Mesendoderm (in vitro differentiated cells): ENCODE results near the gene NEDD4L.

Experiments
- DNase-seq: peaks from one replicate; pipeline ENCODE4 v3.0.0; 2013
- H2AK5ac ChIP-seq: 2 replicates; pipeline ENCODE4 v1.6.1; 2013; ENCODE audit warnings: low read length, inconsistent platforms
- H2BK120ac ChIP-seq: 2 replicates; pipeline ENCODE4 v1.6.1; 2013; ENCODE audit warnings: low read depth, mild to moderate bottlenecking, low read length, moderate library complexity, mixed read lengths
- H2BK15ac ChIP-seq: replicated peaks from 2 replicates; pipeline ENCODE4 v1.6.1; 2013; ENCODE audit warnings: low read depth, mild to moderate bottlenecking, moderate library complexity
- H2BK5ac ChIP-seq: 2 replicates; pipeline ENCODE4 v1.6.1; 2013; ENCODE audit warnings: low read length, inconsistent platforms
- H3K18ac ChIP-seq: 2 replicates; pipeline ENCODE4 v1.6.1; 2013; ENCODE audit warnings: mild to moderate bottlenecking, low read length, mixed read lengths
- H3K23ac ChIP-seq: one replicate; pipeline ENCODE4 v1.6.1; 2013; ENCODE audit warnings: low read length
- H3K27ac ChIP-seq: 2 replicates; pipeline ENCODE4 v1.5.1; 2013; ENCODE audit warnings: low read depth, mild to moderate bottlenecking, inconsistent platforms, low read length, moderate library complexity
- H3K27me3 ChIP-seq: 2 replicates; pipeline ENCODE4 v1.6.1; 2013; ENCODE audit warnings: low read length, control low read depth, mild to moderate bottlenecking, inconsistent platforms; ENCODE audit not compliant: insufficient read depth, poor library complexity
- H3K36me3 ChIP-seq: 2 replicates; pipeline ENCODE4 v1.6.1; 2013; ENCODE audit warnings: low read length, inconsistent platforms; ENCODE audit not compliant: control insufficient read depth, insufficient read depth
- H3K4ac ChIP-seq: one replicate; pipeline ENCODE4 v1.6.1; 2013; ENCODE audit warnings: low read depth, mild to moderate bottlenecking, low read length, moderate library complexity
- H3K4me1 ChIP-seq: 2 replicates; pipeline ENCODE4 v1.6.1; 2013; ENCODE audit warnings: low read depth, low read length, inconsistent platforms; ENCODE audit not compliant: control insufficient read depth
- H3K4me2 ChIP-seq: 2 replicates; pipeline ENCODE4 v1.6.1; 2013; ENCODE audit warnings: low read length
- H3K4me3 ChIP-seq: 2 replicates; pipeline ENCODE4 v1.5.1; 2013; ENCODE audit warnings: mild to moderate bottlenecking, low read length
- H3K56ac ChIP-seq: one replicate; pipeline ENCODE4 v1.6.1; 2013; ENCODE audit warnings: low read length
- H3K79me1 ChIP-seq: 2 replicates; pipeline ENCODE4 v1.6.1; 2013; ENCODE audit warnings: low read length, inconsistent platforms
- H3K79me2 ChIP-seq: 2 replicates; pipeline ENCODE4 v1.6.1; 2013; ENCODE audit warnings: mild to moderate bottlenecking, low read length; ENCODE audit not compliant: control insufficient read depth, insufficient read depth
- H3K9ac ChIP-seq: 2 replicates; pipeline ENCODE4 v1.6.1; 2013; ENCODE audit warnings: low read length, inconsistent platforms
- H4K5ac ChIP-seq: one replicate; pipeline ENCODE4 v1.6.1; 2013; ENCODE audit warnings: low read length
- H4K8ac ChIP-seq: one replicate; pipeline ENCODE4 v1.6.1; 2013; ENCODE audit warnings: low read depth, mild to moderate bottlenecking, control low read depth, low read length, moderate library complexity
- WGBS: extraction: QIAGEN DNeasy Blood & Tissue Kit; methylation state at CpG from one replicate; pipeline ENCODE4 v1.1.7; 2013; ENCODE audit warnings: low lambda C conversion rate, missing lambda C conversion rate; ENCODE audit not compliant: insufficient coverage; ENCODE audit errors: extremely low coverage; 5-methylcytosine and 5-hydroxymethylcytosine counted together

NEDD4L gene

DNA sequence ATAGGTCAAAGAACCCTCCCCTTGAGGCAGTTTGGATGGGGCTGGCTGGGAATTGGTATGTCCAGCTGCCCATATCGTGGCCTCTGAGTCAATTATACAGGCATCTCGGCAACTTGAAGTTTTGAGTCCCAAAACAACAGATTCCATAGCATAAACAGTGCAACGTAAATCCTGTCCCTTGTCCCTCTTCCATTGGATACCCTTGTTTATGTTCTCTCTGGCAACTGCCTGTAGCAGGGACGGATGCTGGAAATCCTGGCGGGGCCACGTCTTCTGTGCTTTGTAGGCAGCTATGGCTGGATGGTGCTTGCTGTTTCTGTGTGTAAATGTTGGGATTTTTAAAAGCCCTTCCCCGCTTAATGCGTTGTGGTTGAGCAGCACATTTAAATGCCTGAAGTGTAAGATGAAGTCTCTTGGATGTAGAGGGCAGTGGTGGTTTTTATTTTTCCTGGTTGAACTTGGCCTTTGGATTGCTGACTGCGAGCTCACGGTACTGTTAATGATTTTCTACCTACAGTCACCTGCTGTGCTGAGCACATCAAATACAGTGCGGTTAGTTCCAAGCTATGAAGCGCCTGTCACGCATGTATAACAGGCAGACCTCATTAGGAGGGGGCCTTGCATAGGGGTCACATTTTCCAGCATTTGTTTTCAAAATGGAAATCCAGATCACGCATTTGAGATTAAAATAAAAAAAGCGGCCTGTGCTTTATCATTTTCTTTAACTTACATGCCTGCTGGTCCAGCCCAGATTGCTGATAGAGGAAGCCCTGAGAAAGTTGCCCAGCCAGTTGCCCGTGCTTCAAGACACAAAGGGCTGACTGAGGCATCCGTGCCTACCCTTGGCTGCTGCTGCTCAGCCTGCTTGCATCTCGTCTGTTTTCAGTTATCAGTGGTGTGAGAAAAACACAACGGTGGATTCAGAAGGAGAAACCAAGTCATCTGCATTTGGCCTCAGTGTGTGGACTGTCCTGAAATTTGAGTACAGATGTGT is 84.7 kb downstream of the NEDD4L start:
- Histone ChIP-seq H3K27me3 (no peaks in the 10 kb centered on the region), H3K79me1 (peaks cover 27% of the 10 kb centered on the region), H2AK5ac (no peak overlapping the region), H3K4me1 (no peaks in the 10 kb centered on the region), H3K56ac (no peak overlapping the region), H3K36me3 (no peaks in the 10 kb centered on the region), H3K4me3 (no peak overlapping the region), H2BK5ac (no peak overlapping the region), H3K79me2 (peaks cover 28% of the 10 kb centered on the region), H3K9ac (no peak overlapping the region), H2BK15ac (no peak overlapping the region), H3K27ac (no peak overlapping the region), H3K18ac (no peak overlapping the region), H2BK120ac (no peak overlapping the region), H3K4me2 (no peak overlapping the region), H3K4ac (no peak overlapping the region), H3K23ac (no peak overlapping the region), H4K5ac (no peak overlapping the region), H4K8ac (no peak overlapping the region)
- no peak for DNase-seq
- WGBS: no CpG with 5 or more reads among the region's 19 CpGs

- Histone ChIP-seq H3K9ac (no peak overlapping the region), H3K4me2 (no peak overlapping the region), H3K4me3 (no peak overlapping the region), H3K36me3 (no peaks in the 10 kb centered on the region), H3K4ac (no peak overlapping the region), H3K79me1 (peaks cover 22% of the 10 kb centered on the region), H3K18ac (no peak overlapping the region), H2BK120ac (no peak overlapping the region), H3K79me2 (peaks cover 25% of the 10 kb centered on the region), H3K23ac (no peak overlapping the region), H3K4me1 (peaks cover 3% of the 10 kb centered on the region), H4K8ac (no peak overlapping the region), H3K27me3 (no peaks in the 10 kb centered on the region), H3K27ac (no peak overlapping the region), H2AK5ac (no peak overlapping the region), H4K5ac (no peak overlapping the region), H2BK5ac (no peak overlapping the region), H3K56ac (no peak overlapping the region), H2BK15ac (no peak overlapping the region)
- WGBS: no CpG with 5 or more reads among the region's 8 CpGs
- DNase-seq: no peak
These were observed 88.7 kb downstream of the NEDD4L start for GRCh38 chr18:58132595-58133261.

DNA sequence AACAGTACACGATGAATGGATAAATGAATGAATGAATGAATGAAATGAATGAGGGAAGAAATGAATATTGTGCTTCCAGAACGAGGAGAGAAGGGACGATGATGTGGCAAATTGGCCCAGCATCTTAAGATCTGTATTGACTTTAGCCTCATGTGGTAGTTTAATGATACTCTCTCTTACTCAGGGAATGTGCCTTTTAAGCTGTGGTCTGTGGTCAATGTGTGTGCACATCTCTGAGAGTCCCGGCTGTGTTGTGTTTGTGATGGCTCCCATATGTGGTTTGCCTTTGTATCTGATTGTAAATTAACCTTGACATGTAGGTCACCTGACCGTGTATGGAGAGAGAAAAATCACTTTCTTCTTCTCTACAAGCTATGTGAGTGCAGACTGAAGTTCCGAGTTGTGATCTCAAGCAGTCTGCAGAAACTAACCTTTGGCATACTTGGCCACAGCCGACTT is 91.2 kb downstream of the NEDD4L start:
- H2BK5ac ChIP-seq: no peak overlapping the region
- no peak overlapping the region for H3K9ac ChIP-seq
- H2BK120ac ChIP-seq: no peak overlapping the region
- no peak overlapping the region for H3K4me2 ChIP-seq
- H3K4me1 ChIP-seq: peaks cover 5% of the 10 kb centered on the region
- no peaks in the 10 kb centered on the region for H3K27me3 ChIP-seq
- H2BK15ac ChIP-seq: no peak overlapping the region
- H3K18ac ChIP-seq: no peak overlapping the region
- H3K4ac ChIP-seq: no peak overlapping the region
- no peak overlapping the region for H4K5ac ChIP-seq
- no peak overlapping the region for H2AK5ac ChIP-seq
- H3K27ac ChIP-seq: no peak overlapping the region
- peaks cover 24% of the 10 kb centered on the region for H3K79me2 ChIP-seq
- 100% methylated on average over 2 of the region's 7 CpGs for WGBS
- no peak overlapping the region for H4K8ac ChIP-seq
- H3K36me3 ChIP-seq: no peaks in the 10 kb centered on the region
- no peak overlapping the region for H3K23ac ChIP-seq
- peaks cover 22% of the 10 kb centered on the region for H3K79me1 ChIP-seq
- H3K56ac ChIP-seq: no peak overlapping the region
- H3K4me3 ChIP-seq: no peak overlapping the region
- no peak for DNase-seq

DNA sequence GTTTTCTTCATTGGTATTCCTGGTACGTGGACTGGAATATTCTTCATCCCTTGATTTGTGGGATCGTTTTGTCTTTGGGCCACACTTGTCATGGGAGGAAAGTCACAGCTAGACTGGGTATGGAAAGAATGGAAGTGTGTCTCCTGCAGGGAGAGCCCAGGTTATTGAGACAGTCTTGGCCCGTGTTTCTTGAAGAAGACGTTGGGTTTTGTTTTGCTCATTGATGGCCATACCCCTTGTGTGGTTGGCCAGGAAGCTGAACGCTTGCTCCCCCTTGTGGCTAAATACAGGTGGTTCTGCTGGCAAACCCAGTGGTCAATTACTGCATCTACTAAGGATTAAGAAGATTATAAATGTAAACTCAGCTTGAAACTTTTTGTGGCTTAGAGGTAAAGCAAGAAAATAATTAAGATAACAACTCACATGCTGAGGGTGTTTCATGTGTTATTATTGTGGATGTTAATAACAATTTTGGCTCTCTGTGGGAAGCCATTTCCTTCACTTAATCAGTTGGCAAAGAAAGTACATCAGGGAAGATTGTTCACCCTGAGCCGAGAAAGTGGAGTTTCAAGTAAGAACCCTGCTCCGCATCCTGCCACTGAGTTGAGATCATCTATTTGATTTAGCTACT is 91.8 kb downstream of the NEDD4L start:
- H3K36me3 ChIP-seq: no peaks in the 10 kb centered on the region
- no peak overlapping the region for H2AK5ac ChIP-seq
- no peak overlapping the region for H3K27ac ChIP-seq
- no peak overlapping the region for H2BK5ac ChIP-seq
- H3K4me1 ChIP-seq: peaks cover 5% of the 10 kb centered on the region
- no peak overlapping the region for H3K18ac ChIP-seq
- H3K4ac ChIP-seq: no peak overlapping the region
- no peaks in the 10 kb centered on the region for H3K27me3 ChIP-seq
- WGBS: no CpG with 5 or more reads among the region's 7 CpGs
- peaks cover 22% of the 10 kb centered on the region for H3K79me1 ChIP-seq
- H4K5ac ChIP-seq: no peak overlapping the region
- no peak overlapping the region for H2BK120ac ChIP-seq
- no peak overlapping the region for H3K4me3 ChIP-seq
- DNase-seq: peak; percentile 89
- H3K79me2 ChIP-seq: peaks cover 24% of the 10 kb centered on the region
- H3K23ac ChIP-seq: no peak overlapping the region
- no peak overlapping the region for H2BK15ac ChIP-seq
- no peak overlapping the region for H4K8ac ChIP-seq
- H3K9ac ChIP-seq: no peak overlapping the region
- no peak overlapping the region for H3K4me2 ChIP-seq
- no peak overlapping the region for H3K56ac ChIP-seq

DNA sequence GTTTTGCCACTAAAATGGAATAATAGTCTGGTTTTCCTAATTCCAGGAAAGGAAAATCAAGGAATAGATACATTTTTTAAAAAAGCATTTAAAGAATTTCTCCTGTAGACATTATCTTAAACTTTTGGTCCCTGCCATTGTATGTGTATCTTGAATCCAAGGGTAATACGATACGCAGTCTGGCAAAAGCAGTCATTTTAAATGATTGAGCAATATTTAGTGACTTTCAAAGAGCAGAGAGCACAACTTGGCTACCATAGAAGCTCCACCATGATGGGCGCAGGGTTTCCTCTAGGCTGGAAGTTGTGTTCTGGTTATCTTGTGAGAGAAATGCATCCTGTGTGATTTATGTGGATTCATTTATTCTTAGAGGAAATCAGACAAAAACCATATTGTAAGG is 92.9 kb downstream of the NEDD4L start:
- no peak overlapping the region for H4K8ac ChIP-seq
- H3K79me2 ChIP-seq: peaks cover 26% of the 10 kb centered on the region
- H4K5ac ChIP-seq: no peak overlapping the region
- no peaks in the 10 kb centered on the region for H3K27me3 ChIP-seq
- H2BK120ac ChIP-seq: no peak overlapping the region
- H3K4me2 ChIP-seq: no peak overlapping the region
- no peak overlapping the region for H3K4ac ChIP-seq
- no CpG with 5 or more reads among the region's 3 CpGs for WGBS
- no peak overlapping the region for H2BK15ac ChIP-seq
- peaks cover 7% of the 10 kb centered on the region for H3K4me1 ChIP-seq
- H3K79me1 ChIP-seq: peaks cover 20% of the 10 kb centered on the region
- H3K36me3 ChIP-seq: no peaks in the 10 kb centered on the region
- H3K23ac ChIP-seq: no peak overlapping the region
- no peak for DNase-seq
- H3K9ac ChIP-seq: no peak overlapping the region
- H3K18ac ChIP-seq: no peak overlapping the region
- no peak overlapping the region for H3K27ac ChIP-seq
- H2BK5ac ChIP-seq: no peak overlapping the region
- H3K4me3 ChIP-seq: no peak overlapping the region
- no peak overlapping the region for H2AK5ac ChIP-seq
- no peak overlapping the region for H3K56ac ChIP-seq
